B cell (primary cell): ENCODE measurements around the gene TBC1D9B. TPM values are rescaled to one million over a fixed set of nuclear protein-coding genes. Genes with fewer than 3 reads are reported as not detected.

Source experiments
- ATAC-seq: fragments of 200-7000 bp; cut with Tn5 transposase; one replicate; pipeline ENCODE4 v1.10.0; 2021; ENCODE audit warnings: low read depth, mild to moderate bottlenecking, moderate number of reproducible peaks, moderate library complexity
- CTCF ChIA-PET: fragments of 350-600 bp; sonication (Branson Sonifier 250); formaldehyde crosslinking; loops from one replicate; lab custom pipeline; 2021; ENCODE audit warnings: antibody characterized with exemption, inconsistent platforms; lab: Charles Lee
- POLR2A ChIA-PET: fragments of 350-600 bp; sonication (Branson Sonifier 250); formaldehyde crosslinking; loops from one replicate; lab custom pipeline; 2021; ENCODE audit warnings: antibody characterized with exemption; lab: Charles Lee
- DNase-seq: peaks from one replicate; pipeline ENCODE4 v3.0.0; 2013
- H2AFZ ChIP-seq: 2 replicates; pipeline ENCODE4 v1.6.1; 2012; ENCODE audit warnings: mild to moderate bottlenecking, low read depth, low read length; ENCODE audit not compliant: insufficient read depth, poor library complexity, severe bottlenecking
- H3K27ac ChIP-seq, 2 donors: 1 replicate in 1 of 2; 2 replicates in 1 of 2; pipeline ENCODE4 v1.5.1; 2012 to 2013; ENCODE audit warnings: low read length in 2 of 2, mild to moderate bottlenecking in 2 of 2, moderate library complexity in 1 of 2
- H3K27me3 ChIP-seq, 4 experiments: fragments of 200-600 bp in 1 of 4; sonication (generic) in 1 of 4; replicated peaks in 1 of 4; 1 replicate in 2 of 4; 2 replicates in 2 of 4; pipeline versions ENCODE4 v1.6.1 to v1.7.0; 2013 to 2016; ENCODE audit warnings: low read length in 3 of 4, mild to moderate bottlenecking in 2 of 4, mixed read lengths in 1 of 4, moderate library complexity in 1 of 4; ENCODE audit not compliant: insufficient read depth in 4 of 4, control insufficient read depth in 3 of 4; ENCODE audit errors: control extremely low read depth in 1 of 4
- H3K36me3 ChIP-seq, 2 experiments: replicated peaks in 1 of 2; 1 replicate in 1 of 2; 2 replicates in 1 of 2; pipeline versions ENCODE4 v1.6.1 to v1.7.1; 2013; ENCODE audit warnings: low read length in 1 of 2; ENCODE audit not compliant: insufficient read depth in 2 of 2, control insufficient read depth in 1 of 2; ENCODE audit errors: control extremely low read depth in 1 of 2, extremely low read depth in 1 of 2
- H3K4me1 ChIP-seq, 2 donors: fragments of 200-600 bp in 1 of 2; sonication (generic) in 1 of 2; 1 replicate in 1 of 2; 2 replicates in 1 of 2; pipeline versions ENCODE4 v1.5.1 to v1.6.1; 2013 to 2017; ENCODE audit warnings: low read length in 2 of 2; ENCODE audit not compliant: control insufficient read depth in 2 of 2, insufficient read depth in 2 of 2
- H3K4me2 ChIP-seq: replicated peaks from 2 replicates; pipeline ENCODE3; 2012; ENCODE audit warnings: mild to moderate bottlenecking, low read depth, low read length; ENCODE audit not compliant: poor library complexity, severe bottlenecking
- H3K4me3 ChIP-seq, 5 experiments: fragments of 200-600 bp in 1 of 5; sonication (generic) in 1 of 5; 1 replicate in 3 of 5; 2 replicates in 2 of 5; pipeline versions ENCODE4 v1.5.1 to v1.7.0; 2011 to 2016; ENCODE audit warnings: low read length in 4 of 5, mild to moderate bottlenecking in 4 of 5, low read depth in 2 of 5, control low read depth in 1 of 5, moderate library complexity in 1 of 5; ENCODE audit not compliant: insufficient read depth in 1 of 5; ENCODE audit errors: control extremely low read depth in 1 of 5, extremely low read depth in 1 of 5
- H3K79me2 ChIP-seq: fragments of 200-600 bp; sonication (generic); one replicate; pipeline ENCODE4 v1.6.0; 2016; ENCODE audit warnings: low read length; ENCODE audit not compliant: control insufficient read depth, insufficient read depth
- H3K9ac ChIP-seq: fragments of 200-600 bp; sonication (generic); 2 replicates; pipeline ENCODE4 v1.6.1; 2017; ENCODE audit warnings: mild to moderate bottlenecking, low read length, moderate library complexity
- H3K9me3 ChIP-seq, 3 donors: one replicate each; pipeline versions ENCODE4 v1.6.1 to v1.7.1; 2013; ENCODE audit warnings: low read length in 2 of 3; ENCODE audit not compliant: control insufficient read depth in 2 of 3, insufficient read depth in 1 of 3; ENCODE audit errors: control extremely low read depth in 1 of 3
- H4K20me1 ChIP-seq: 2 replicates; pipeline ENCODE4 v1.6.0; 2012; ENCODE audit warnings: mild to moderate bottlenecking, low read length; ENCODE audit not compliant: insufficient read depth, control insufficient read depth, poor library complexity, severe bottlenecking
- H3K27ac Mint-ChIP-seq: one replicate; pipeline ENCODE4 v1.8.0; 2021; ENCODE audit warnings: mixed read lengths
- H3K27me3 Mint-ChIP-seq: one replicate; pipeline ENCODE4 v1.8.0; 2021; ENCODE audit warnings: mixed read lengths
- H3K4me1 Mint-ChIP-seq: one replicate; pipeline ENCODE4 v1.8.0; 2021; ENCODE audit warnings: mixed read lengths
- H3K4me3 Mint-ChIP-seq: one replicate; pipeline ENCODE4 v1.8.0; 2021; ENCODE audit warnings: mixed read lengths
- H3K9me3 Mint-ChIP-seq: one replicate; pipeline ENCODE4 v1.8.0; 2022; ENCODE audit warnings: mixed read lengths; ENCODE audit not compliant: insufficient read depth
- CTCF ChIP-seq: fragments of 200-600 bp; IDR thresholded peaks from one replicate; pipeline ENCODE4 v1.8.0; 2022; ENCODE audit warnings: antibody characterized with exemption, mild to moderate bottlenecking
- EZH2 ChIP-seq: IDR thresholded peaks from 2 replicates; pipeline ENCODE4 v1.6.1; 2012; ENCODE audit warnings: borderline replicate concordance, low read depth, mild to moderate bottlenecking, moderate library complexity, low read length; ENCODE audit not compliant: insufficient read depth, poor library complexity, severe bottlenecking
- WGBS: methylation state at CpG from one replicate; pipeline ENCODE4 v1.1.5; 2013; ENCODE audit warnings: missing lambda C conversion rate; ENCODE audit not compliant: insufficient coverage; 5-methylcytosine and 5-hydroxymethylcytosine counted together
- intact Hi-C: fragments of 100-400 bp; cut with micrococcal nuclease; formaldehyde crosslinking; loops from one replicate; pipeline ENCODE4 v1.10.0; 2022
- polyA plus RNA-seq: library from polyadenylated mRNA; depleted of rRNA; stranded (reverse); fragments of >200 nt; gene quantifications from 2 replicates; pipeline ENCODE4 v1.2.3, GENCODE V29; 2012
- total RNA-seq, 2 donors: library from RNA; stranded (reverse); fragments of 120-200 nt in 1 of 2; gene quantifications; 1 replicate in 1 of 2; 2 replicates in 1 of 2; pipeline versions ENCODE4 v1.2.3 to v1.2.4, GENCODE V29; 2013 to 2022

Gene TBC1D9B
- total and polyA plus RNA-seq, 2 donors (not counting 1 experiment from before 2014, with no cell fraction given), result 143 to 144 TPM

GRCh38 chr5:179927824-179928223, 20.1 kb upstream of the TBC1D9B start:
- Mint-ChIP-seq H3K27me3 (no peaks in the 10 kb centered on the region), H3K4me3 (no peak overlapping the region), H3K4me1 (peaks cover 9% of the 10 kb centered on the region), H3K27ac (no peak overlapping the region), H3K9me3 (no peaks in the 10 kb centered on the region)
- DNase-seq (no peak), ATAC-seq (no peak)
- H4K20me1 ChIP-seq, result no peaks in the 10 kb centered on the region
- WGBS, result 100% methylated on average over 2 of the region's 7 CpGs
- no peak overlapping the region for H3K27ac ChIP-seq
- H3K27me3 ChIP-seq, result no peaks in the 10 kb centered on the region
- H3K79me2 ChIP-seq, result no peaks in the 10 kb centered on the region
- no peak overlapping the region for H3K9ac ChIP-seq
- H3K4me2 ChIP-seq, result no peak overlapping the region
- H2AFZ ChIP-seq, result no peak overlapping the region
- H3K4me1 ChIP-seq, result peaks cover 0 to 7% of the 10 kb centered on the region in 2 donors
- H3K36me3 ChIP-seq, result no peaks in the 10 kb centered on the region
- intact Hi-C loops, result no loop called here
- no peak overlapping the region for H3K4me3 ChIP-seq
- ChIA-PET CTCF (no interaction called here), POLR2A (no interaction called here)
- TF ChIP-seq CTCF (no peak), EZH2 (no peak)
- H3K9me3 ChIP-seq, result peaks cover 0 to 8% (median 3%) of the 10 kb centered on the region in 3 donors

DNA sequence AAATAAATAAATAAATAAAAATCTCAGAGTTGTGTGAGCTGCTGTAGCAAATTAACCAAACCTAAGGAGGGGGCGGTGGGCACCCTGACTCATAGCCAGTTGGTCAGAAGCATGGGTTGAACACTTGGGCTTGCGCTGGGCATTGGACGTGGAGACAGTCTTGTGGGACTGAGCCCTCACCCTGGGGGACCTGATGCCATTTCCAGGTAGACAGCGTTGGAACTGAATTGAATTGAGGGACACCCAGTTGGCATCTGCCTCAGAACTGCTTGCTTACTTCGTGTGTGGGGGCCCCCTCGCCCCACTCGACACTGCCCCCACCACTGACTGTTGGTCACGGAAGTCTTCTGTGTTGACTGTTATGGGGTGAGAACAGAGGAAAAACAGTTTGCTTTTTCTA, 19.0 kb upstream of the TBC1D9B start:
- no peak for DNase-seq
- ATAC-seq, result no peak
- 97% methylated on average over 8 of the region's 8 CpGs for WGBS
- no peak overlapping the region for H3K4me3 Mint-ChIP-seq
- H3K9me3 Mint-ChIP-seq, result no peaks in the 10 kb centered on the region
- Histone ChIP-seq H3K27me3 (no peaks in the 10 kb centered on the region), H3K79me2 (no peaks in the 10 kb centered on the region), H3K4me3 (no peak overlapping the region), H3K36me3 (no peaks in the 10 kb centered on the region), H3K9me3 (peaks cover 0 to 8% (median 3%) of the 10 kb centered on the region in 3 donors), H3K9ac (no peak overlapping the region), H4K20me1 (no peaks in the 10 kb centered on the region), H3K4me2 (no peak overlapping the region), H2AFZ (no peak overlapping the region), H3K27ac (no peak overlapping the region), H3K4me1 (peaks cover 0 to 7% of the 10 kb centered on the region in 2 donors)
- intact Hi-C loops, result no loop called here
- ChIA-PET CTCF (no interaction called here), POLR2A (no interaction called here)
- peaks cover 9% of the 10 kb centered on the region for H3K4me1 Mint-ChIP-seq
- no peak overlapping the region for H3K27ac Mint-ChIP-seq
- TF ChIP-seq CTCF (no peak), EZH2 (no peak)
- no peaks in the 10 kb centered on the region for H3K27me3 Mint-ChIP-seq
